Measurements from ENCODE around the gene ELOF1.

DNA sequence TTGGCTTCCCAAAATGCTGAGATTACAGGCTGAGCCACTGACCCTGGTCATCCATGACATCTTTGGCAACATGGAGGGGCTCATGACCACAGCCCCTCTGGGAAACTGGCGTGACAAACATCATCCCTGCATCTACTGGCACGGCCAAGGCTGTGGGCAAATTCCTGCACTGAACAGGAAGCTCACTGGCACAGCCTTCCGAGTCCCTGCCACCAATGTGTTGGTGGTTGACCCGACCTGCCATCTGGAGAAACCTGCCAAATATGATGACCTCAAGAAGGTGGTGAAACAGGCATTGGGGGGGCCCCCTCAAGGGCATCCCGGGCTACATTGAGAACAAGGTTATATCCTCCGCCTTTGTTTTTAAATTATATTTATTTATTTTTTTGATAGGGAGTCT, 27.3 kb upstream of the ELOF1 start:
- TF ChIP-seq POLR2AphosphoS5 (IDR thresholded peaks at IDR 0.05; ENCODE audit: low read depth, low read length), result no peak
- no peak for TF ChIP-seq SIN3A (IDR thresholded peaks at IDR 0.05; ENCODE audit: borderline replicate concordance, insufficient read depth, low read length)
- TF ChIP-seq TAF1 (IDR thresholded peaks at IDR 0.05; ENCODE audit: borderline replicate concordance, insufficient read depth, low read length), result no peak
